IMR-90 (cell line): Measurements from ENCODE around the gene KLHL36. TPM values are rescaled to one million over a fixed set of nuclear protein-coding genes. Genes with fewer than 3 reads are reported as not detected.

Source experiments
- ATAC-seq: fragments of 200-7000 bp; cut with Tn5 transposase; 2 replicates; pipeline ENCODE4 v1.9.1; 2020; ENCODE audit warnings: low read depth, mild to moderate bottlenecking, moderate library complexity
- BruUV-seq: library from RNA; stranded (reverse); fragments of 400-500 nt; replicated peaks from 2 replicates; lab custom pipeline; 2021; lab: Mats Ljungman, UMichigan
- CTCF ChIA-PET: fragments of 300-600 bp; formaldehyde crosslinking; extraction: SDS; loops from one replicate; lab custom pipeline; 2021; ENCODE audit warnings: antibody characterized with exemption; lab: Yijun Ruan, JAX
- POLR2A ChIA-PET: fragments of 300-600 bp; sonication (Branson Sonifier 250); formaldehyde crosslinking; loops from one replicate; lab custom pipeline; 2022; ENCODE audit warnings: antibody characterized with exemption; ENCODE audit not compliant: unreplicated experiment; lab: Charles Lee
- DNase-seq: peaks from one replicate; pipeline ENCODE4 v3.0.0; 2013
- H2AFZ ChIP-seq: replicated peaks from 2 replicates; pipeline ENCODE3; 2013; ENCODE audit warnings: low read length, mild to moderate bottlenecking; ENCODE audit not compliant: poor library complexity
- H2AK5ac ChIP-seq: 2 replicates; pipeline ENCODE4 v1.6.1; 2013; ENCODE audit warnings: low read depth, low read length, inconsistent platforms
- H2AK9ac ChIP-seq: replicated peaks from 2 replicates; pipeline ENCODE3; 2013; ENCODE audit warnings: mild to moderate bottlenecking, low read depth, low read length, moderate library complexity; ENCODE audit not compliant: poor library complexity
- H2BK120ac ChIP-seq: 2 replicates; pipeline ENCODE4 v1.6.1; 2013; ENCODE audit warnings: low read depth, low read length, inconsistent platforms
- H2BK15ac ChIP-seq: 3 replicates; pipeline ENCODE4 v1.6.1; 2013; ENCODE audit warnings: low read depth, low read length, inconsistent platforms
- H2BK20ac ChIP-seq: 2 replicates; pipeline ENCODE4 v1.6.1; 2013; ENCODE audit warnings: low read depth, mild to moderate bottlenecking, inconsistent platforms, low read length, moderate library complexity
- H2BK5ac ChIP-seq: 2 replicates; pipeline ENCODE4 v1.6.1; 2013; ENCODE audit warnings: mild to moderate bottlenecking, low read depth, low read length, inconsistent platforms; ENCODE audit not compliant: poor library complexity, severe bottlenecking
- H3K14ac ChIP-seq: replicated peaks from 2 replicates; pipeline ENCODE4 v1.6.1; 2013; ENCODE audit warnings: low read depth, low read length, inconsistent platforms
- H3K18ac ChIP-seq: 2 replicates; pipeline ENCODE4 v1.6.1; 2013; ENCODE audit warnings: low read depth, low read length, control low read depth
- H3K23ac ChIP-seq: 2 replicates; pipeline ENCODE4 v1.6.1; 2013; ENCODE audit warnings: low read depth, low read length, inconsistent platforms
- H3K27ac ChIP-seq: 2 replicates; pipeline ENCODE4 v1.5.1; 2013; ENCODE audit warnings: mild to moderate bottlenecking, control low read depth, low read length; ENCODE audit not compliant: insufficient read depth
- H3K27me3 ChIP-seq: 2 replicates; pipeline ENCODE4 v1.6.1; 2013; ENCODE audit warnings: low read length; ENCODE audit not compliant: control insufficient read depth, insufficient read depth
- H3K36me3 ChIP-seq: 2 replicates; pipeline ENCODE4 v1.6.1; 2013; ENCODE audit warnings: low read length, mixed read lengths; ENCODE audit not compliant: control insufficient read depth, insufficient read depth
- H3K4ac ChIP-seq: 2 replicates; pipeline ENCODE4 v1.6.1; 2013; ENCODE audit warnings: low read depth, low read length, inconsistent platforms
- H3K4me1 ChIP-seq: 2 replicates; pipeline ENCODE4 v1.6.1; 2013; ENCODE audit warnings: low read length, mixed read lengths; ENCODE audit not compliant: control insufficient read depth, insufficient read depth
- H3K4me2 ChIP-seq: 2 replicates; pipeline ENCODE4 v1.6.1; 2013; ENCODE audit warnings: low read depth, mild to moderate bottlenecking, control low read depth, low read length, moderate library complexity
- H3K4me3 ChIP-seq: 2 replicates; pipeline ENCODE4 v1.5.1; 2013; ENCODE audit warnings: low read depth, mild to moderate bottlenecking, control low read depth, low read length, moderate library complexity; ENCODE audit not compliant: insufficient read depth
- H3K56ac ChIP-seq: 2 replicates; pipeline ENCODE4 v1.6.1; 2013; ENCODE audit warnings: low read length, inconsistent platforms; ENCODE audit not compliant: insufficient read depth; ENCODE audit errors: extremely low read depth
- H3K79me1 ChIP-seq, 2 experiments: 2 replicates each; pipeline ENCODE4 v1.6.1; 2013; ENCODE audit warnings: low read length in 2 of 2, inconsistent platforms in 1 of 2, low read depth in 1 of 2
- H3K9ac ChIP-seq: 2 replicates; pipeline ENCODE4 v1.6.1; 2013; ENCODE audit warnings: low read depth, low read length, control low read depth
- H3K9me1 ChIP-seq: 2 replicates; pipeline ENCODE4 v1.6.1; 2013; ENCODE audit warnings: low read length, inconsistent platforms; ENCODE audit not compliant: insufficient read depth
- H3K9me3 ChIP-seq: 2 replicates; pipeline ENCODE4 v1.6.1; 2013; ENCODE audit warnings: low read length; ENCODE audit not compliant: control insufficient read depth, insufficient read depth
- H4K20me1 ChIP-seq: 2 replicates; pipeline ENCODE4 v1.6.1; 2013; ENCODE audit warnings: low read length, inconsistent platforms; ENCODE audit not compliant: insufficient read depth
- H4K5ac ChIP-seq: 2 replicates; pipeline ENCODE4 v1.6.1; 2013; ENCODE audit warnings: mild to moderate bottlenecking, low read depth, low read length, control low read depth
- H4K8ac ChIP-seq, 2 experiments: 2 replicates each; pipeline ENCODE4 v1.6.1; 2013; ENCODE audit warnings: low read depth in 2 of 2, low read length in 2 of 2, control low read depth in 1 of 2, inconsistent platforms in 1 of 2
- H4K91ac ChIP-seq: 2 replicates; pipeline ENCODE4 v1.6.1; 2013; ENCODE audit warnings: low read depth, low read length, inconsistent platforms; ENCODE audit not compliant: insufficient read depth
- BHLHE40 ChIP-seq: fragments of 150-350 bp; IDR thresholded peaks from 2 replicates; pipeline ENCODE4 v1.6.1; 2016; ENCODE audit warnings: mild to moderate bottlenecking, low read depth, low read length
- CEBPB ChIP-seq: IDR thresholded peaks from 2 replicates; pipeline ENCODE4 v1.6.1; 2012; ENCODE audit warnings: low read depth, low read length, improper control_type of control experiment
- CHD1 ChIP-seq: IDR thresholded peaks from 2 replicates; pipeline ENCODE4 v1.6.1; 2012; ENCODE audit warnings: low read depth, low read length, improper control_type of control experiment
- FOS ChIP-seq: fragments of 150-350 bp; IDR thresholded peaks from 2 replicates; pipeline ENCODE4 v1.6.1; 2016; ENCODE audit warnings: low read depth, low read length
- MAFK ChIP-seq: IDR thresholded peaks from 2 replicates; pipeline ENCODE4 v1.6.1; 2012; ENCODE audit warnings: low read depth, low read length, improper control_type of control experiment
- MAZ ChIP-seq: IDR thresholded peaks from 2 replicates; pipeline ENCODE4 v1.6.1; 2012; ENCODE audit warnings: low read depth, mild to moderate bottlenecking, low read length, improper control_type of control experiment, moderate library complexity, borderline replicate concordance
- MXI1 ChIP-seq: IDR thresholded peaks from 2 replicates; pipeline ENCODE4 v1.6.1; 2012; ENCODE audit warnings: low read depth, mild to moderate bottlenecking, low read length, moderate library complexity, borderline replicate concordance
- NFE2L2 ChIP-seq: fragments of 150-350 bp; IDR thresholded peaks from 2 replicates; pipeline ENCODE4 v1.6.1; 2016; ENCODE audit warnings: low read depth, mild to moderate bottlenecking, low read length
- POLR2A ChIP-seq: IDR thresholded peaks from 2 replicates; pipeline ENCODE4 v1.6.1; 2012; ENCODE audit warnings: mild to moderate bottlenecking, low read depth, low read length
- RAD21 ChIP-seq: IDR thresholded peaks from 2 replicates; pipeline ENCODE4 v1.6.1; 2012; ENCODE audit warnings: low read length, improper control_type of control experiment
- RCOR1 ChIP-seq: IDR thresholded peaks from 2 replicates; pipeline ENCODE4 v1.6.1; 2012; ENCODE audit warnings: mild to moderate bottlenecking, low read length, improper control_type of control experiment; ENCODE audit not compliant: insufficient replicate concordance
- RFX5 ChIP-seq: IDR thresholded peaks from 2 replicates; pipeline ENCODE4 v1.8.0; 2012; ENCODE audit warnings: low read depth, mild to moderate bottlenecking, low read length, moderate library complexity
- SMC3 ChIP-seq: fragments of 150-350 bp; IDR thresholded peaks from 2 replicates; pipeline ENCODE4 v1.6.1; 2016; ENCODE audit warnings: low read depth, mild to moderate bottlenecking, antibody characterized with exemption, low read length, moderate library complexity
- WGBS, 2 experiments: methylation state at CpG; one replicate each; pipeline versions ENCODE4 v1.1.5 to v1.1.7; 2013; ENCODE audit warnings: missing lambda C conversion rate in 2 of 2; ENCODE audit not compliant: insufficient read length in 1 of 2; ENCODE audit errors: extremely low coverage in 2 of 2; 5-methylcytosine and 5-hydroxymethylcytosine counted together
- dilution Hi-C: fragments of 300-500 bp; cut with HindIII; formaldehyde crosslinking; loops from one replicate; pipeline ENCODE4 v1.14.3; 2018; ENCODE audit warnings: low sequenced_read_pairs; ENCODE audit not compliant: unreplicated experiment
- in situ Hi-C: fragments of 300-500 bp; cut with MboI; formaldehyde crosslinking; loops from 3 replicates; pipeline ENCODE4 v1.14.3; 2019; ENCODE audit warnings: low sequenced_read_pairs, inconsistent platforms, mixed read lengths
- intact Hi-C: fragments of 100-400 bp; cut with micrococcal nuclease; formaldehyde crosslinking; loops from 2 replicates; pipeline ENCODE4 v1.10.0; 2022
- polyA plus RNA-seq, 3 experiments: library from polyadenylated mRNA; depleted of rRNA; stranded (reverse); fragments of >200 nt; gene quantifications; 2 replicates each; pipeline ENCODE4 v1.2.3, GENCODE V29; 2012; ENCODE audit warnings: low replicate concordance in 1 of 3
- total RNA-seq: library from RNA; depleted of rRNA; stranded (reverse); fragments of >200 nt; gene quantifications from 2 replicates; pipeline ENCODE4 v1.2.3, GENCODE V29; 2012
- TF ChIP-seq, protein P1 (sequence below): fragments of 150-350 bp; IDR thresholded peaks from 2 replicates; pipeline ENCODE4 v1.6.1; 2017; ENCODE audit warnings: mild to moderate bottlenecking, antibody characterized with exemption, low read length, low read depth
- TF ChIP-seq, protein P2 (sequence below): conservative IDR thresholded peaks from 2 replicates; pipeline ENCODE4 v1.5.1; 2012; ENCODE audit warnings: mild to moderate bottlenecking, low read depth, low read length, improper control_type of control experiment
- TF ChIP-seq, protein P3 (sequence below): fragments of 150-350 bp; IDR thresholded peaks from 2 replicates; pipeline ENCODE4 v1.6.1; 2016; ENCODE audit warnings: low read depth, mild to moderate bottlenecking, low read length, moderate library complexity, borderline replicate concordance

The KLHL36 gene
- total and polyA plus RNA-seq, 2 of the 4 experiments (the other 2 are of a cell fraction): 45.9 to 46.3 TPM

DNA sequence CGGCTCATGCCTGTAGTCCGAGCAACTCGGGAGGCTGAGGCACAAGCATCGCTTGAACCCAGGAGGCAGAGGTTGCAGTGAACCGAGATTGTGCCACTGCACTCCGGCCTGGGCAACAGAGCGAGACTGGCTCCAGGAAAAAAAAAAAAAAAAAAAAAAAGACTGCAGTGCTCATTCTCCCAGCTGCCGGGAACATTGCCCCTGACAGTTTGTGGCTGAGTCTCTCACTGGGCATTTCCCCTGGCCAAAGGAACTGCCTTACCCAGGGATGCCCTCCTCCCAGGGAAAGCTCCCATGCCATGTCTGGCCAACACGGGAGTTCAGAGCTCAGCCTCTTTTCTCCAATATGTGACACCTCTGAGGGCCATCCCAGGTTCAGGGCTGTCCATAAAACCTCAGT, 30.2 kb downstream of the KLHL36 start:
- Histone ChIP-seq H2BK15ac (no peak overlapping the region), H3K4me3 (no peak overlapping the region), H2BK120ac (no peak overlapping the region), H3K18ac (no peak overlapping the region), H2AK5ac (no peak overlapping the region), H3K14ac (no peak overlapping the region), H4K20me1 (no peaks in the 10 kb centered on the region), H3K27ac (no peak overlapping the region), H3K9me3 (peaks cover 3% of the 10 kb centered on the region; the same call in 1 of the 2 replicates), H3K23ac (no peak overlapping the region), H2AK9ac (peak overlapping the region; percentile 34), H2BK5ac (no peak overlapping the region), H3K9me1 (peaks cover 3% of the 10 kb centered on the region), H3K4me1 (peaks cover 7% of the 10 kb centered on the region), H4K5ac (no peak overlapping the region), H3K27me3 (no peaks in the 10 kb centered on the region; the same call in 1 of the 2 replicates), H3K56ac (no peak overlapping the region), H4K8ac (no peak overlapping the region), H2BK20ac (no peak overlapping the region), H4K91ac (no peak overlapping the region), H3K9ac (no peak overlapping the region), H3K79me1 (no peaks in the 10 kb centered on the region), H3K4ac (no peak overlapping the region), H3K36me3 (no peaks in the 10 kb centered on the region), H2AFZ (no peak overlapping the region), H3K4me2 (no peak overlapping the region)
- dilution Hi-C loops: no loop called here
- 100% methylated on average over 7 of the region's 9 CpGs; no CpG with 5 or more reads in 1 of the 2 experiments for WGBS, 2 experiments
- intact Hi-C loops: no loop called here
- no peak for DNase-seq
- POLR2A ChIA-PET: no interaction called here
- no TSS peak for BruUV-seq
- in situ Hi-C loops: loop anchor here (5.0 kb wide), 1 partner anchor 49 kb away; no protein-coding TSS in a partner anchor
- TF ChIP-seq MXI1: no peak
- TF ChIP-seq SMC3: no peak
- no peak for TF ChIP-seq MAZ
- no peak for TF ChIP-seq NFE2L2
- TF ChIP-seq, protein P1, sequence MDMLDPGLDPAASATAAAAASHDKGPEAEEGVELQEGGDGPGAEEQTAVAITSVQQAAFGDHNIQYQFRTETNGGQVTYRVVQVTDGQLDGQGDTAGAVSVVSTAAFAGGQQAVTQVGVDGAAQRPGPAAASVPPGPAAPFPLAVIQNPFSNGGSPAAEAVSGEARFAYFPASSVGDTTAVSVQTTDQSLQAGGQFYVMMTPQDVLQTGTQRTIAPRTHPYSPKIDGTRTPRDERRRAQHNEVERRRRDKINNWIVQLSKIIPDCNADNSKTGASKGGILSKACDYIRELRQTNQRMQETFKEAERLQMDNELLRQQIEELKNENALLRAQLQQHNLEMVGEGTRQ: no peak
- no peak for TF ChIP-seq RAD21
- no peak for TF ChIP-seq BHLHE40
- TF ChIP-seq, protein P2, sequence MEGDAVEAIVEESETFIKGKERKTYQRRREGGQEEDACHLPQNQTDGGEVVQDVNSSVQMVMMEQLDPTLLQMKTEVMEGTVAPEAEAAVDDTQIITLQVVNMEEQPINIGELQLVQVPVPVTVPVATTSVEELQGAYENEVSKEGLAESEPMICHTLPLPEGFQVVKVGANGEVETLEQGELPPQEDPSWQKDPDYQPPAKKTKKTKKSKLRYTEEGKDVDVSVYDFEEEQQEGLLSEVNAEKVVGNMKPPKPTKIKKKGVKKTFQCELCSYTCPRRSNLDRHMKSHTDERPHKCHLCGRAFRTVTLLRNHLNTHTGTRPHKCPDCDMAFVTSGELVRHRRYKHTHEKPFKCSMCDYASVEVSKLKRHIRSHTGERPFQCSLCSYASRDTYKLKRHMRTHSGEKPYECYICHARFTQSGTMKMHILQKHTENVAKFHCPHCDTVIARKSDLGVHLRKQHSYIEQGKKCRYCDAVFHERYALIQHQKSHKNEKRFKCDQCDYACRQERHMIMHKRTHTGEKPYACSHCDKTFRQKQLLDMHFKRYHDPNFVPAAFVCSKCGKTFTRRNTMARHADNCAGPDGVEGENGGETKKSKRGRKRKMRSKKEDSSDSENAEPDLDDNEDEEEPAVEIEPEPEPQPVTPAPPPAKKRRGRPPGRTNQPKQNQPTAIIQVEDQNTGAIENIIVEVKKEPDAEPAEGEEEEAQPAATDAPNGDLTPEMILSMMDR: no peak
- no peak for TF ChIP-seq CEBPB
- TF ChIP-seq POLR2A: no peak
- TF ChIP-seq MAFK: no peak
- TF ChIP-seq RCOR1: no peak
- TF ChIP-seq FOS: no peak
- TF ChIP-seq, protein P3, sequence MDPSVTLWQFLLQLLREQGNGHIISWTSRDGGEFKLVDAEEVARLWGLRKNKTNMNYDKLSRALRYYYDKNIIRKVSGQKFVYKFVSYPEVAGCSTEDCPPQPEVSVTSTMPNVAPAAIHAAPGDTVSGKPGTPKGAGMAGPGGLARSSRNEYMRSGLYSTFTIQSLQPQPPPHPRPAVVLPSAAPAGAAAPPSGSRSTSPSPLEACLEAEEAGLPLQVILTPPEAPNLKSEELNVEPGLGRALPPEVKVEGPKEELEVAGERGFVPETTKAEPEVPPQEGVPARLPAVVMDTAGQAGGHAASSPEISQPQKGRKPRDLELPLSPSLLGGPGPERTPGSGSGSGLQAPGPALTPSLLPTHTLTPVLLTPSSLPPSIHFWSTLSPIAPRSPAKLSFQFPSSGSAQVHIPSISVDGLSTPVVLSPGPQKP: no peak
- no peak for TF ChIP-seq RFX5
- TF ChIP-seq CHD1: no peak
- CTCF ChIA-PET: interaction anchor here (0.6 to 1.0 kb wide), 2 partner anchors 48 to 57 kb away, joined by 3 read pairs; no protein-coding TSS in a partner anchor
- no peak for ATAC-seq
